ENCODE measurements around the gene PRKN.

DNA sequence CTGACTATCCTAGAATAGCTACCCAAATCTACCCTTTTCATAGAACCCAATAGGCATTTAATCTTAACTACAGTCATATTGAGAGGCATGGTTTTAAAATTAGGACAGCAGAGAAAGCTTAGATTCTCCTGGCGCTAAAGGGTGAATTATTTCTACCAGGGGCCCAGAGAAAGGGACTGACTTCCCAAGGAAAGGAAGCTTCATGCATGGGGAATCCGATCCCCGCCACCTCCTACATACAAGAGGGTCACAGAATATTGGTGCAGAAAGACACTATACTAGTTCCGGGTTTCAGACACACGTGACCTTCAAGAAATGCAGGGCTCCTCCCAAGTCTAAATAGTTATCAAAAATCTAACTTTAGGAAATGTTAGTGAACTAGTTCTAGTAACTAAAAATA, 130.9 kb downstream of the PRKN start:
- TF ChIP-seq POLR2AphosphoS5 (IDR thresholded peaks at IDR 0.05; ENCODE audit: low read depth, low read length) (no peak), SIN3A (IDR thresholded peaks at IDR 0.05; ENCODE audit: borderline replicate concordance, insufficient read depth, low read depth, low read length) (no peak)
- TF ChIP-seq, protein P1, sequence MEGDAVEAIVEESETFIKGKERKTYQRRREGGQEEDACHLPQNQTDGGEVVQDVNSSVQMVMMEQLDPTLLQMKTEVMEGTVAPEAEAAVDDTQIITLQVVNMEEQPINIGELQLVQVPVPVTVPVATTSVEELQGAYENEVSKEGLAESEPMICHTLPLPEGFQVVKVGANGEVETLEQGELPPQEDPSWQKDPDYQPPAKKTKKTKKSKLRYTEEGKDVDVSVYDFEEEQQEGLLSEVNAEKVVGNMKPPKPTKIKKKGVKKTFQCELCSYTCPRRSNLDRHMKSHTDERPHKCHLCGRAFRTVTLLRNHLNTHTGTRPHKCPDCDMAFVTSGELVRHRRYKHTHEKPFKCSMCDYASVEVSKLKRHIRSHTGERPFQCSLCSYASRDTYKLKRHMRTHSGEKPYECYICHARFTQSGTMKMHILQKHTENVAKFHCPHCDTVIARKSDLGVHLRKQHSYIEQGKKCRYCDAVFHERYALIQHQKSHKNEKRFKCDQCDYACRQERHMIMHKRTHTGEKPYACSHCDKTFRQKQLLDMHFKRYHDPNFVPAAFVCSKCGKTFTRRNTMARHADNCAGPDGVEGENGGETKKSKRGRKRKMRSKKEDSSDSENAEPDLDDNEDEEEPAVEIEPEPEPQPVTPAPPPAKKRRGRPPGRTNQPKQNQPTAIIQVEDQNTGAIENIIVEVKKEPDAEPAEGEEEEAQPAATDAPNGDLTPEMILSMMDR (IDR thresholded peaks at IDR 0.05), result no peak
- TF ChIP-seq, protein P2, sequence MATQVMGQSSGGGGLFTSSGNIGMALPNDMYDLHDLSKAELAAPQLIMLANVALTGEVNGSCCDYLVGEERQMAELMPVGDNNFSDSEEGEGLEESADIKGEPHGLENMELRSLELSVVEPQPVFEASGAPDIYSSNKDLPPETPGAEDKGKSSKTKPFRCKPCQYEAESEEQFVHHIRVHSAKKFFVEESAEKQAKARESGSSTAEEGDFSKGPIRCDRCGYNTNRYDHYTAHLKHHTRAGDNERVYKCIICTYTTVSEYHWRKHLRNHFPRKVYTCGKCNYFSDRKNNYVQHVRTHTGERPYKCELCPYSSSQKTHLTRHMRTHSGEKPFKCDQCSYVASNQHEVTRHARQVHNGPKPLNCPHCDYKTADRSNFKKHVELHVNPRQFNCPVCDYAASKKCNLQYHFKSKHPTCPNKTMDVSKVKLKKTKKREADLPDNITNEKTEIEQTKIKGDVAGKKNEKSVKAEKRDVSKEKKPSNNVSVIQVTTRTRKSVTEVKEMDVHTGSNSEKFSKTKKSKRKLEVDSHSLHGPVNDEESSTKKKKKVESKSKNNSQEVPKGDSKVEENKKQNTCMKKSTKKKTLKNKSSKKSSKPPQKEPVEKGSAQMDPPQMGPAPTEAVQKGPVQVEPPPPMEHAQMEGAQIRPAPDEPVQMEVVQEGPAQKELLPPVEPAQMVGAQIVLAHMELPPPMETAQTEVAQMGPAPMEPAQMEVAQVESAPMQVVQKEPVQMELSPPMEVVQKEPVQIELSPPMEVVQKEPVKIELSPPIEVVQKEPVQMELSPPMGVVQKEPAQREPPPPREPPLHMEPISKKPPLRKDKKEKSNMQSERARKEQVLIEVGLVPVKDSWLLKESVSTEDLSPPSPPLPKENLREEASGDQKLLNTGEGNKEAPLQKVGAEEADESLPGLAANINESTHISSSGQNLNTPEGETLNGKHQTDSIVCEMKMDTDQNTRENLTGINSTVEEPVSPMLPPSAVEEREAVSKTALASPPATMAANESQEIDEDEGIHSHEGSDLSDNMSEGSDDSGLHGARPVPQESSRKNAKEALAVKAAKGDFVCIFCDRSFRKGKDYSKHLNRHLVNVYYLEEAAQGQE (IDR thresholded peaks at IDR 0.05; ENCODE audit: insufficient read depth in 1 of 2, low read depth in 2 of 2, low read length in 1 of 2), result no peak
